Measurements from ENCODE around the gene PRAC1. TPM values are rescaled to one million over a fixed set of nuclear protein-coding genes. Genes with fewer than 3 reads are reported as not detected.
"Not testable (repeated sequence)": the region's sequence is repeated elsewhere in the genome, so short reads cannot be mapped to it uniquely, and the experiment has no call there.

The PRAC1 gene
- total RNA-seq, 4 donors from 2014 or later = not detected

DNA sequence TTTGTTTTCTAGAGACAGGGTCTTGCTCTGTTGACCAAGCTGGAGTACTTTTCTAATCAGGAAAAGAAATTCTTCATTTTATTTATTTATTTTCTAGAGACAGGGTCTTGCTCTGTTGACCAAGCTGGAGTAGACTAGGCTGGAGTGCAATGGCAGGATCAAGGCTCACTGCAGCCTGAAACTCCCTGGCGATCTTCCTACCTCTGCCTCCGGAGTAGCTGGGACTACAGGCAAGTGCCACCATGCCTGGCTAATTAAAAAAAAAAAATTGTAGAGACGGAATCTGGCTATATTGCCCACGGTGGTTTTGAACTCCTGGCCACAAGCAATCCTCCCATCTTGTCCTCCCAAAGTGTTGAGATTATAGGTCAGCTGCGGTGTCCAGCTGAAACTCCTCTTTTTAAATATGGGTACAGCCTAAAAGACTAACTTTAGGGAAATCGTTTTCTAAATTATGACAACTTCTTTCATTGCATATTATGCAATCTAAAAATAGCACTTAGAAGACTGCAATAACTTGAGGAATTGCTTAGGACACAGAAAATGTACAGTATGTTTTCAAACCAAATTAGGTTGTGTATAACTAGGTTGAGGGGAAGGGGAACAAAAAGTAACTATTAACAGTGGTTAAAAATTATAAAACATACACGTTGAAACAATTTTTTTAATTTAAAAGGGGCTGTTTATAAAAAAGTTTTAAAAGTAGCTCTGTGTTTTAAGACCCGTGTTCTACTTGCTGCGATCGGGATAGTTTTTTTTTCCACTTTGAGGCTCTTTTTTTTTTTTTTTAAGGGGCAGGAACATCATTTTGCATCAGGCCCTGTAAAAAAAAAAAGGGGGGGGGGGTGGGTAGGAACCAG lies 4.7 kb downstream of the PRAC1 start:
- H3K4me3 ChIP-seq (ENCODE audit: low read depth, poor library complexity, severe bottlenecking) = no peak overlapping the region
- WGBS, 2 donors = 12 to 14% methylated on average over 10 of the region's 10 CpGs
- no peak for TF ChIP-seq POLR2A (IDR thresholded peaks at IDR 0.05)
- TF ChIP-seq, protein P1, sequence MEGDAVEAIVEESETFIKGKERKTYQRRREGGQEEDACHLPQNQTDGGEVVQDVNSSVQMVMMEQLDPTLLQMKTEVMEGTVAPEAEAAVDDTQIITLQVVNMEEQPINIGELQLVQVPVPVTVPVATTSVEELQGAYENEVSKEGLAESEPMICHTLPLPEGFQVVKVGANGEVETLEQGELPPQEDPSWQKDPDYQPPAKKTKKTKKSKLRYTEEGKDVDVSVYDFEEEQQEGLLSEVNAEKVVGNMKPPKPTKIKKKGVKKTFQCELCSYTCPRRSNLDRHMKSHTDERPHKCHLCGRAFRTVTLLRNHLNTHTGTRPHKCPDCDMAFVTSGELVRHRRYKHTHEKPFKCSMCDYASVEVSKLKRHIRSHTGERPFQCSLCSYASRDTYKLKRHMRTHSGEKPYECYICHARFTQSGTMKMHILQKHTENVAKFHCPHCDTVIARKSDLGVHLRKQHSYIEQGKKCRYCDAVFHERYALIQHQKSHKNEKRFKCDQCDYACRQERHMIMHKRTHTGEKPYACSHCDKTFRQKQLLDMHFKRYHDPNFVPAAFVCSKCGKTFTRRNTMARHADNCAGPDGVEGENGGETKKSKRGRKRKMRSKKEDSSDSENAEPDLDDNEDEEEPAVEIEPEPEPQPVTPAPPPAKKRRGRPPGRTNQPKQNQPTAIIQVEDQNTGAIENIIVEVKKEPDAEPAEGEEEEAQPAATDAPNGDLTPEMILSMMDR (IDR thresholded peaks at IDR 0.05) = no peak
- intact Hi-C loops (cut with DNase I; ENCODE audit: low total_unique reads) = loop anchor here (5.0 kb wide), 1 partner anchor 165 kb away; no protein-coding TSS in a partner anchor
- DNase-seq (ENCODE audit: low spot score in 2 of 2) = peak in 1 of 2 donors; percentile 36

DNA sequence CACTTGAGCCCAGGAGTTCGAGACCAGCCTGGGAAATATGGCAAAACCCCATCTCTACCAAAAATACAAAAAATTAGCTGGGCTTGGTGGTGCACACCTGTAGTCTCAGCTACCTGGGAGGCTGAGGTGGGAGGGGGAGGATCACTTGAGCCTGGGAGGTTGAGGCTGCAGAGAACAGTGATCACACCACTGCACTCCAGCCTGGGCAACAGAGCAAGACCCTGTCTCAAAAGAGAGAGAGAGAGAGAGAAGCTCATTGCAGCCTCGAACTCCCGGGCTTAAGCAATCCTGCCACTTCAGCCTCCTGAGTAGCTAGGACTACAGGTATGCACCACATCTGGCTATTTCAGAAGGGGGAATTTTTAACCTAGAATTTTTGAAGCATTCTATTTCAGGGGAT lies 5.8 kb downstream of the PRAC1 start:
- intact Hi-C loops (cut with DNase I; ENCODE audit: low total_unique reads) = loop anchor here (5.0 kb wide), 1 partner anchor 166 kb away; no protein-coding TSS in a partner anchor
- WGBS, 2 donors = 78 to 85% methylated on average over 3 of the region's 3 CpGs
- not testable (repeated sequence) for H3K4me3 ChIP-seq (ENCODE audit: low read depth, poor library complexity, severe bottlenecking); DNase-seq (ENCODE audit: low spot score in 2 of 2)

DNA sequence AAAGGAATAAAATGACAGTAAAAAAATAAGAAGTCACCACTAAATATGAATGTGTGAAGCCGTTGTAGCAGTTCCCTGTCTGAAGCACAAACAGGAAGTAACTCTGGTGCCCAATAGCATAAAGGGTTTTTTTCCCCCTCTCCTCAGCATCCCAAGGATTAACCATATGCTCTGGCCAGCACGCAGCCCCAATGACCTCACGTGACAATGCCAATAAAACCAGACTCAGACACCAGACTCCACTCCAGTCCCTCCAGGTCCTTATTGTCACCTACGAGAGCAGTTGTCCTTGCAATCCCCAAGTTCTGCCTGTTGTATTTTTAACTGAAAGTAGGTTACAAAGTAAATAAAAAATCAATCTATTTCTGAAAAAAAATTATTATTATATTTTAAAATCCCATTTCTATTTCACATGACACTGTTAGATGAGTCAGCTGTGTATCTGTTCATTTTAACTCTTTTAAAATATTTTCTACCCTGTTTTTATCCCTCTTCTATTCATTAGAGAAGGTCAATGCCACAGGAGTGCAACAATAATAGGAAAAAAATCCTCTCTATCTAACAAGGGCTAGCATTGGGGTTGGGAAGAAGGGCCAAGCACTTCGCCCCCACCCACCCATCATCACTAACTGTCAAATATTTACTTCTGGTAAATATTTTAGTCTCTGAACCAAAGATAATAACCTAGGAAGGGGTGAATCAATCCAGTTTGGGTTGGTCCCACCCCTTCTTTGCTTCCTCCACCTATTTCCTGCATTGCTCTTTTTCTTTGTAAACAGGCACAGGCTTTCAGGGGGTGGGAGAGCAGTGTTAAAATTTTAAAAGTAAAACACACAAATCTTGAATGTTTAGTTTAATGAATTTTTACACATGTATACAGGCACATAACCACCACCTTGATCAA lies 6.6 kb downstream of the PRAC1 start:
- intact Hi-C loops (cut with DNase I; ENCODE audit: low total_unique reads) = loop anchor here (5.0 kb wide), 1 partner anchor 167 kb away; no protein-coding TSS in a partner anchor
- no peak overlapping the region for H3K4me3 ChIP-seq (ENCODE audit: low read depth, poor library complexity, severe bottlenecking)
- 39 to 49% methylated on average over 5 of the region's 5 CpGs for WGBS, 2 donors
- TF ChIP-seq, protein P1 (IDR thresholded peaks at IDR 0.05) = no peak
- no peak for TF ChIP-seq POLR2A (IDR thresholded peaks at IDR 0.05)
- DNase-seq (ENCODE audit: low spot score in 2 of 2) = peak in 1 of 2 donors; percentile 62

DNA sequence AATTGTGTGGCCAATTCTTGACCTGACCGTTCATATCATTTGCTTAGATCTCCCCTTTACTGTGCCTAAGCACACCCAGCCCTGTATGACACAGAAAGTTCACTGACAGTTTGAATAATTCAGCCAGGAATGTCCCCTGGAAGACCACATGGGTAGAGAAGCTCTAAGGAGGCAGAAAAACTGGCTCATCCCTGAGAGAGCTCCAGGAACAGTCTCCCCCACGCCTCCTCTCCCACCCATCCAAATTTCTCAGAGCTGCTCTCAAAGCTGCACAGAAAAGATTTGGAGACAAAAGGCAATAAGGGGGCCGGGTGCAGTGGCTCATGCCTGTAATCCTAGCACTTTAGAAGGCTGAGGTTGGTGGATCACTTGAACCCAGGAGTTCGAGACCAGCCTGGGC lies 11.2 kb downstream of the PRAC1 start:
- WGBS, 2 donors = 63 to 64% methylated on average over 4 of the region's 4 CpGs
- TF ChIP-seq, protein P1 (IDR thresholded peaks at IDR 0.05) = no peak
- TF ChIP-seq POLR2A (IDR thresholded peaks at IDR 0.05) = no peak
- intact Hi-C loops (cut with DNase I; ENCODE audit: low total_unique reads) = no loop called here
- DNase-seq (ENCODE audit: low spot score in 2 of 2) = peak in 1 of 2 donors; percentile 28
- no peak overlapping the region for H3K4me3 ChIP-seq (ENCODE audit: low read depth, poor library complexity, severe bottlenecking)

DNA sequence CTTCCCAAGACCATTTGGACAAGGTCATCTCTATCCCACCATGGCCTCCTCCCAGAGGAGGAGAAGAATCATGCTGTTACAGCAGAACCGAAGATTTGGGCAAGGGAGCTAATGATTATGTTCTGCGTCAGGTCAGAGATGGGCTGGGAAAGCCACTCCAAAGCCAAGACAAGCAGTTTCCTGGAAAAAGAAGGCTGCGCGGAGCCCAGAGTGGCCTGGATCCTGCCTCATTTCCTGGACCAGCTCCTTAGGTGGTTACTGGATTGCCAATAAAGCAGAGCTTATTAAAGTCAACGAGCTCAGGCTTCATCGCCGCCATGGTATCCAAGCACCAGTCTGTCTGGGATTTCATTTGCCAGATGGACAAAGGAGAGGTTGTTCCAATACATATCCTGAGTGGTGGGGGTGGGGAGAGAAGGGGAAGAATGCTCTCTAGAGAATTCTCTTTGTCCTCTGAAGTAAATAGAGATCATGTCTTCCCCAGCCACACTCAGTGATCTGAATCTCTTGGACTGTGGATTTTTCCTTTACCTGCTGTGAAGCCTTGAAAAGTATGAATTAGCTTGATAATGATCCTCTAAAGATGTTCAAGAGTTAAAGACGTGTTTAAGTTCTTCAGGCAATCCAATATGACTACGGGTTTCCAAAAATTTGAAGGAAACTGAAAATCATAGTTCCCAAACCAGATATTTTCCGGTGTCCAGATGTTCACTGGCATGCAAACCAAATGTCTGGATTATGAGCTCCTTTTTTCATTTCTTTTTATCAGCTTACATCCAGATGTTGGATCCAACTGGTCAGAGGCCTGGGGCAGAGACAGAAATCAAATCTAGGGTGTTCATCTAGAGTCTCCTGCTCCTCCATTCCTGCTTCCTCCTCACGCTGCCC lies 17.7 kb downstream of the PRAC1 start:
- WGBS, 2 donors = 55 to 63% methylated on average over 11 of the region's 11 CpGs
- no peak for TF ChIP-seq POLR2A (IDR thresholded peaks at IDR 0.05)
- TF ChIP-seq, protein P1 (IDR thresholded peaks at IDR 0.05) = no peak
- DNase-seq (ENCODE audit: low spot score in 2 of 2) = peak in 1 of 2 donors; percentile 68
- intact Hi-C loops (cut with DNase I; ENCODE audit: low total_unique reads) = no loop called here
- no peak overlapping the region for H3K4me3 ChIP-seq (ENCODE audit: low read depth, poor library complexity, severe bottlenecking)
